Liver (tissue), 3 donors: ENCODE measurements around the gene ETNPPL.

ENCODE experiments used
- CTCF ChIP-seq: fragments of 150-350 bp; IDR thresholded peaks from 2 replicates; pipeline ENCODE4 v1.5.1; 2017; ENCODE audit warnings: improper control_type of control experiment, low read depth, low read length; ENCODE audit not compliant: missing input control
- FOXA2 ChIP-seq: IDR thresholded peaks from 2 replicates; pipeline ENCODE4 v1.6.1; 2016; ENCODE audit warnings: antibody characterized with exemption
- GABPA ChIP-seq, 2 donors: IDR thresholded peaks in 1 of 2; conservative IDR thresholded peaks in 1 of 2; 2 replicates each; pipeline ENCODE4 v1.6.1; 2016; ENCODE audit warnings: antibody characterized with exemption in 2 of 2, mild to moderate bottlenecking in 1 of 2, moderate library complexity in 1 of 2
- HNF4G ChIP-seq: IDR thresholded peaks from 2 replicates; pipeline ENCODE4 v1.6.1; 2016; ENCODE audit warnings: antibody characterized with exemption
- MAX ChIP-seq: IDR thresholded peaks from 2 replicates; pipeline ENCODE4 v1.6.1; 2016; ENCODE audit warnings: antibody characterized with exemption
- NR2F2 ChIP-seq: IDR thresholded peaks from 2 replicates; pipeline ENCODE4 v1.6.1; 2016; ENCODE audit warnings: antibody characterized with exemption
- RAD21 ChIP-seq, 2 donors: IDR thresholded peaks; 2 replicates each; pipeline ENCODE4 v1.6.1; 2016; ENCODE audit warnings: antibody characterized with exemption in 2 of 2, mild to moderate bottlenecking in 2 of 2
- REST ChIP-seq: IDR thresholded peaks from 2 replicates; pipeline ENCODE4 v1.6.1; 2016; ENCODE audit warnings: antibody characterized with exemption, mild to moderate bottlenecking
- SP1 ChIP-seq: IDR thresholded peaks from 2 replicates; pipeline ENCODE4 v1.6.1; 2018; ENCODE audit warnings: antibody characterized with exemption, mild to moderate bottlenecking
- YY1 ChIP-seq: IDR thresholded peaks from 2 replicates; pipeline ENCODE4 v1.6.1; 2016; ENCODE audit warnings: antibody characterized with exemption, mild to moderate bottlenecking
- ZBTB33 ChIP-seq: IDR thresholded peaks from 2 replicates; pipeline ENCODE4 v1.6.1; 2016; ENCODE audit warnings: antibody characterized with exemption
- donor health status: healthy.
- donor health status: healthy.

GRCh38 chr4:108810087-108810486 lies 47.2 kb upstream of the ETNPPL start:
- TF ChIP-seq CTCF, result no peak
- TF ChIP-seq SP1, result no peak
- no peak for TF ChIP-seq HNF4G
- no peak for TF ChIP-seq GABPA (IDR thresholded peaks at IDR 0.05 in 1 of 2, conservative IDR thresholded peaks at IDR 0.05 in 1 of 2)
- no peak for TF ChIP-seq ZBTB33
- TF ChIP-seq FOXA2, result no peak
- no peak for TF ChIP-seq REST
- no peak for TF ChIP-seq RAD21 (IDR thresholded peaks at IDR 0.05)
- TF ChIP-seq MAX, result no peak
- TF ChIP-seq YY1, result no peak
- no peak for TF ChIP-seq NR2F2
